ENCODE measurements around the gene FAM89B.
A peak's percentile ranks its signal among the peaks of the same experiment; 100 is the strongest.

The FAM89B gene

DNA sequence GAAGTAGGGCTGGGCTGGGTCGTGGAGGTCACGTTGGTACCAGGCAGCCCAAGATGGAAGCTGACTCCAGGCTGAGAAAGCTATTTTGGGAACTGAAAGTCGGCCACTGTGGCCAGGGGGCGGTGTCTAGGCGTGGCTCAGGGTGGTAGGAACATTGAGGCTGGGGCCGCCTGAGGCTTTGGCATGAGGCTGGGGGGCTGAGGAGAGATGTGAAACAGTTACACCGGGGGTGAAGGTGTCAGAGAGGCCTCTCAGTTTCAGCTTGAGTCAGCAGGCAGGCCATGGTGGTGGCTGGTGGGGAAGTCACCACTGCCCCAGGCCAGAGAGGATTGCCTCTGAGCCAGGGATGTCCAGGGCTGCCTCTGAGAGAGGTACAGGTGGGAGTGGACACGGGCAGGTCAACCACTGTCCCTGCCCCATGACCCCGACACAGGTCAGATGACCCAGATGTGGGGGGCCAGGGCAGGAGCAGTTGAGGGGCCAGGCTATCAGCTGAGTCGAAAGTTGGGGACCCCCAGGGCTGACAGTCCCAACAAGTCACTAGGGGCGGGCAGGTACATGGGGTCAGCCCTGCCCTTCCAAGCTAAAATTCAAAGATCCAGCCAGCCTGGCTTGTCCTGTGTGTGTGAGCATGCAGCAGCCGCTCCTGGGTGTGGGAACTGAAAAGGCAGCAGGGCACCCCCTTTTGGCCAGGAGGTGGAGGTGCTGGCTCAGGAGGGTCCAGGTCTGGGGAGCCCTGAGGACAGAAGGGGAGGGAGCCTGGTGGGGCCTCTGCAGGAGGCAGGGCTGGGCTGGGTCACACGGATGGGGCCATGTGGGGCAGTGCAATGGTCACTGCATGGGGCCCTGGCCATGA is 16.1 kb downstream of the FAM89B start:
- peaks cover 69% of the 10 kb centered on the region for H3K4me1 ChIP-seq (ENCODE audit: low read depth, poor library complexity, severe bottlenecking)
- H3K27ac ChIP-seq, result peak overlapping the region; percentile 93
- no peak overlapping the region for H3K4me3 ChIP-seq (IDR thresholded peaks at IDR 0.05; ENCODE audit: insufficient read depth, low read depth, low read length)
- peak overlapping the region; percentile 71 for H3K9ac ChIP-seq
- H4K20me1 ChIP-seq (ENCODE audit: insufficient read depth), result no peaks in the 10 kb centered on the region
- no peaks in the 10 kb centered on the region; the same call in 1 of the 2 replicates for H3K79me2 ChIP-seq (ENCODE audit: insufficient read depth, low read depth)
- H3K27me3 ChIP-seq (ENCODE audit: insufficient read depth, low read depth), result no peaks in the 10 kb centered on the region
- H3K4me2 ChIP-seq, result peak overlapping the region; percentile 95
- TF ChIP-seq, protein P1, sequence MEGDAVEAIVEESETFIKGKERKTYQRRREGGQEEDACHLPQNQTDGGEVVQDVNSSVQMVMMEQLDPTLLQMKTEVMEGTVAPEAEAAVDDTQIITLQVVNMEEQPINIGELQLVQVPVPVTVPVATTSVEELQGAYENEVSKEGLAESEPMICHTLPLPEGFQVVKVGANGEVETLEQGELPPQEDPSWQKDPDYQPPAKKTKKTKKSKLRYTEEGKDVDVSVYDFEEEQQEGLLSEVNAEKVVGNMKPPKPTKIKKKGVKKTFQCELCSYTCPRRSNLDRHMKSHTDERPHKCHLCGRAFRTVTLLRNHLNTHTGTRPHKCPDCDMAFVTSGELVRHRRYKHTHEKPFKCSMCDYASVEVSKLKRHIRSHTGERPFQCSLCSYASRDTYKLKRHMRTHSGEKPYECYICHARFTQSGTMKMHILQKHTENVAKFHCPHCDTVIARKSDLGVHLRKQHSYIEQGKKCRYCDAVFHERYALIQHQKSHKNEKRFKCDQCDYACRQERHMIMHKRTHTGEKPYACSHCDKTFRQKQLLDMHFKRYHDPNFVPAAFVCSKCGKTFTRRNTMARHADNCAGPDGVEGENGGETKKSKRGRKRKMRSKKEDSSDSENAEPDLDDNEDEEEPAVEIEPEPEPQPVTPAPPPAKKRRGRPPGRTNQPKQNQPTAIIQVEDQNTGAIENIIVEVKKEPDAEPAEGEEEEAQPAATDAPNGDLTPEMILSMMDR (conservative IDR thresholded peaks at IDR 0.05; ENCODE audit: low read depth, low read length), result peak; percentile 76
- no peak overlapping the region for H2AFZ ChIP-seq (ENCODE audit: low read depth)
- H3K36me3 ChIP-seq (ENCODE audit: insufficient read depth), result no peaks in the 10 kb centered on the region

DNA sequence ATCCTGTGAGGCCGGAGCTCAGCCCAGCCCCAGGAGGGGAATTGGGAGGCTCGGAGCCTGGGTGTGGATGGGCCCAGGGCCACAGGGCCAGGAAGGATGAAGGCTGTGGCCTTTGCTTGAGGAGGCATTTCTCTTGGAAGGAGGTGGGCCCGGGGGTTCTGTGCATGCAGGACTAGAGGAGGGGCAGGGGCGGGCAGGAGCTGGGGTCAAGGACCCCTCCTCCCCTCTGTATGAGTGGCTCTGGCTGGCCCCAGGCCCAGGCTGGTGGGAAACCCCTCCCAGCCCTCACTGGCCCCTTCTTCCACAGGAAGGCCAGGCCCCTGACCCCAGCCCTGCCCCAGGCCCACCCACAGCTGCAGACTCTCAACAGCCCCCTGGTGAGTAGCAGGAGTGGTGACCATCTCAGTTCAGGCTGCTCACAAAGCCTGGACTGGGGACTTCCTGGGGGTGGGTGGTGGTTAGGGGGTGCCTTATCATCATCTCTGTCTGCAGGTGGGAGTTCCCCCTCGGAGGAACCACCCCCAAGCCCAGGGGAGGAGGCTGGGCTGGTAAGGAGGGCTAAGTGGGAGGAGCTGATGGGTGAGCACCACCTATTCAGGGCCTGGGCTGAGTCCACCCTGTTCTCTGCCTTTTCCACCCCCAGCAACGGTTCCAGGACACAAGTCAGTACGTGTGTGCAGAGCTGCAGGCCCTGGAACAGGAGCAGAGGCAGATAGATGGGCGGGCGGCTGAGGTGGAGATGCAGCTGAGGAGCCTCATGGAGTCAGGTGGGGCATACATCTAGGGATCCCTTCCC is 17.3 kb downstream of the FAM89B start:
- H3K9ac ChIP-seq, result peak overlapping the region; percentile 71; the same call in 1 of the 2 replicates

DNA sequence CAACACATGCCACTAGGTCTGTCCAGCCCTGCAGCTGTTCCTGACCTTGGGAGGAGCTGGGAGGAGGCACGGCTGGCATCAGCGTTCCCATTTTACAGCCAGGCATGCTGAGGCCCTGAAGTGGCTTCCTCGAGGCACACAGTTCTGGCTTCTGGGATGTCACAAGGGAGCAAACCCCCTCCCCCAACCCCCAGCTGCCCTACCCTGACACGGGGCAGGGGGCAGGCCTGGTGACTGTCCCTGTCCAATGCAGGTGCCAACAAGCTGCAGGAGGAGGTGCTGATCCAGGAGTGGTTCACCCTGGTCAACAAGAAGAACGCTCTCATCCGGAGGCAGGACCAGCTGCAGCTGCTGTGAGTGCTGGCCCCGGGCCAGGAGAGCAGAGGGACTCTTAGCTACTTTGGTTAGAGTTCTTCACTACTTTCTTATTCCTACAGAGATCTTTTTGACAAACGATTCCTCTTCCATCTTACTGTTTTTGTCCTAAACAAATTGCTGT is 18.0 kb downstream of the FAM89B start:
- Histone ChIP-seq H3K9ac (peak overlapping the region; percentile 8; the same call in 1 of the 2 replicates), H3K4me2 (peak overlapping the region; percentile 95), H3K4me1 (ENCODE audit: low read depth, poor library complexity, severe bottlenecking) (peaks cover 65% of the 10 kb centered on the region), H2AFZ (ENCODE audit: low read depth) (no peak overlapping the region), H3K27me3 (ENCODE audit: insufficient read depth, low read depth) (no peaks in the 10 kb centered on the region), H3K36me3 (ENCODE audit: insufficient read depth) (no peaks in the 10 kb centered on the region), H4K20me1 (ENCODE audit: insufficient read depth) (no peaks in the 10 kb centered on the region), H3K27ac (peak overlapping the region; percentile 93), H3K79me2 (ENCODE audit: insufficient read depth, low read depth) (no peaks in the 10 kb centered on the region; the same call in 1 of the 2 replicates), H3K4me3 (IDR thresholded peaks at IDR 0.05; ENCODE audit: insufficient read depth, low read depth, low read length) (no peak overlapping the region)
- TF ChIP-seq, protein P1 (conservative IDR thresholded peaks at IDR 0.05; ENCODE audit: low read depth, low read length), result no peak

More for the DNA sequence above, 17.3 kb downstream of the FAM89B start:
- Histone ChIP-seq H3K79me2 (ENCODE audit: insufficient read depth, low read depth) (no peaks in the 10 kb centered on the region; the same call in 1 of the 2 replicates), H3K36me3 (ENCODE audit: insufficient read depth) (no peaks in the 10 kb centered on the region), H3K4me3 (IDR thresholded peaks at IDR 0.05; ENCODE audit: insufficient read depth, low read depth, low read length) (no peak overlapping the region), H3K4me2 (peak overlapping the region; percentile 95), H3K27me3 (ENCODE audit: insufficient read depth, low read depth) (no peaks in the 10 kb centered on the region), H2AFZ (ENCODE audit: low read depth) (no peak overlapping the region), H3K27ac (peak overlapping the region; percentile 93), H3K4me1 (ENCODE audit: low read depth, poor library complexity, severe bottlenecking) (peaks cover 60% of the 10 kb centered on the region), H4K20me1 (ENCODE audit: insufficient read depth) (no peaks in the 10 kb centered on the region)
- TF ChIP-seq, protein P1 (conservative IDR thresholded peaks at IDR 0.05; ENCODE audit: low read depth, low read length), result no peak

DNA sequence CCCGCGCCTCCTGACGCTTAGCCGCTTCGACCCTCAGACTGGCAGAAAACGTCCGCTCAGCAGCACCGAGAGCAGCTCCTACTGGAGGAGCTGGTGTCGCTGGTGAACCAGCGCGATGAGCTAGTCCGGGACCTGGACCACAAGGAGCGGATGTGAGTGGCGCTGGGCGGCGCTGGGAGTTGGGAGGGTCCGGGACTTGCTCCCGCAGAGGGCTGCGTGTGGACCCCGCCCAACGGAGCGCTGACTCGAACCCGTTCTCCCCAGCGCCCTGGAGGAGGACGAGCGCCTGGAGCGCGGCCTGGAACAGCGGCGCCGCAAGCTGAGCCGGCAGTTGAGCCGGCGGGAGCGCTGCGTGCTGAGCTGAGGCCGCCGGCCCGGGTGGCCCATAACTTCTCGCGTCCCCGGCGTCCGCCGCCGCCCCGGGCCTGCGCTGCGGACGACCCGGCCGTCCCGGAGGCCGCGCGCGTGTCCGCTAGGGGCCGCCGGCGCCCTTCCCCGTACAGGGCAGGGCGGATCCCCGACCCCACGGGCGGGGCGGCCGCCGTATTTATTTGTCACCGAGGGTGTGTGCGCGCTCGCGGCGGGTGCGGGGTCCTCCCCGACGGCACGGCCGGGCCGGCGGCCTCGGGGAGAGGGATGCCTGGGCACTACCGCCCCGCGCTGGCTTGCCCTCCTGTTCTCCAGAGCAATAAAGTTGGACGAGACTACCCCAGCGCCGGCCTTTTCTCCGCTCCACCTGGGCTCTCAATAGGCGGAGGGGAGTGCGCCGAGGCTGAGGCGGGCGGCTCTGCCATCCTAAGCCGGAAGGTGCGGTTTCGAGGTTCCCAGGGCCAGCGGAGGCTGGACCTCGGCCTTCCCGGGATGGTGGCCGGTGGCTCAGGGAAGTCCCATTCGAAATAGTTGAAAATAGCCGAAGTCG is 19.9 kb downstream of the FAM89B start:
- no peaks in the 10 kb centered on the region for H4K20me1 ChIP-seq (ENCODE audit: insufficient read depth)
- no peaks in the 10 kb centered on the region for H3K27me3 ChIP-seq (ENCODE audit: insufficient read depth, low read depth)
- no peak overlapping the region for H2AFZ ChIP-seq (ENCODE audit: low read depth)
- peaks cover 53% of the 10 kb centered on the region for H3K4me1 ChIP-seq (ENCODE audit: low read depth, poor library complexity, severe bottlenecking)
- H3K4me2 ChIP-seq, result no peak overlapping the region
- H3K27ac ChIP-seq, result no peak overlapping the region
- H3K4me3 ChIP-seq (IDR thresholded peaks at IDR 0.05; ENCODE audit: insufficient read depth, low read depth, low read length), result no peak overlapping the region
- TF ChIP-seq, protein P1 (conservative IDR thresholded peaks at IDR 0.05; ENCODE audit: low read depth, low read length), result no peak
- H3K9ac ChIP-seq, result no peak overlapping the region
- H3K79me2 ChIP-seq (ENCODE audit: insufficient read depth, low read depth), result no peaks in the 10 kb centered on the region
- H3K36me3 ChIP-seq (ENCODE audit: insufficient read depth), result no peaks in the 10 kb centered on the region

Measured in KMS-11 (cell line).